Panc1 (cell line): Measurements from ENCODE around the gene ZNF823. TPM values are rescaled to one million over a fixed set of nuclear protein-coding genes. Genes with fewer than 3 reads are reported as not detected.

Experiments used
- ATAC-seq: fragments of 200-7000 bp; cut with Tn5 transposase; 2 replicates; pipeline ENCODE4 v1.9.1; 2020; ENCODE audit warnings: mild to moderate bottlenecking, moderate library complexity
- BruUV-seq: library from RNA; stranded (reverse); fragments of 400-500 nt; replicated peaks from 2 replicates; lab custom pipeline; 2021; lab: Mats Ljungman, UMichigan
- CTCF ChIA-PET: fragments of 300-600 bp; sonication (Branson Sonifier 250); formaldehyde crosslinking; loops from one replicate; lab custom pipeline; 2022; ENCODE audit warnings: antibody characterized with exemption; lab: Charles Lee
- POLR2A ChIA-PET: fragments of 300-600 bp; sonication (Branson Sonifier 250); formaldehyde crosslinking; loops from one replicate; lab custom pipeline; 2022; ENCODE audit warnings: antibody characterized with exemption; lab: Charles Lee
- DNase-seq: peaks from one replicate; pipeline ENCODE4 v3.0.0-alpha.2; 2010; ENCODE audit warnings: low read depth, low spot score
- H3K27ac ChIP-seq: 2 replicates; pipeline ENCODE4 v1.5.1; 2011; ENCODE audit warnings: mild to moderate bottlenecking, low read length, inconsistent platforms
- H3K27me3 ChIP-seq: fragments of 200-500 bp; sonication (Bioruptor generic); 2 replicates; pipeline ENCODE4 v1.6.0; 2014; ENCODE audit warnings: low read length, inconsistent platforms; ENCODE audit not compliant: control insufficient read depth, insufficient read depth
- H3K36me3 ChIP-seq: fragments of 200-500 bp; sonication (Bioruptor generic); 2 replicates; pipeline ENCODE4 v1.5.1; 2014; ENCODE audit warnings: inconsistent platforms, mild to moderate bottlenecking, low read length, moderate library complexity; ENCODE audit not compliant: control insufficient read depth, insufficient read depth
- H3K4me1 ChIP-seq: 2 replicates; pipeline ENCODE4 v1.5.1; 2011; ENCODE audit warnings: inconsistent platforms, mild to moderate bottlenecking, low read length, moderate library complexity; ENCODE audit not compliant: control insufficient read depth, insufficient read depth
- H3K4me3 ChIP-seq, 2 experiments: 2 replicates each; pipeline ENCODE4 v1.5.1; 2011 to 2012; ENCODE audit warnings: low read depth in 2 of 2, low read length in 2 of 2, mild to moderate bottlenecking in 2 of 2, inconsistent platforms in 1 of 2, moderate library complexity in 1 of 2
- H3K9me3 ChIP-seq: fragments of 200-500 bp; sonication (Bioruptor generic); 2 replicates; pipeline ENCODE4 v1.5.1; 2014; ENCODE audit warnings: low read depth, mild to moderate bottlenecking, inconsistent platforms, low read length, moderate library complexity; ENCODE audit not compliant: control insufficient read depth, insufficient read depth
- POLR2AphosphoS5 ChIP-seq: IDR thresholded peaks from 2 replicates; pipeline ENCODE4 v1.6.1; 2012; ENCODE audit warnings: mild to moderate bottlenecking, low read depth, low read length, moderate library complexity
- SIN3A ChIP-seq: IDR thresholded peaks from 2 replicates; pipeline ENCODE4 v1.6.1; 2012; ENCODE audit warnings: low read depth, mild to moderate bottlenecking, low read length, moderate library complexity, borderline replicate concordance; ENCODE audit not compliant: insufficient read depth
- TCF7L2 ChIP-seq: IDR thresholded peaks from 2 replicates; pipeline ENCODE4 v1.6.1; 2011; ENCODE audit warnings: mild to moderate bottlenecking, low read depth, low read length, inconsistent platforms
- in situ Hi-C: cut with HindIII; loops from 2 replicates; pipeline ENCODE4 v1.10.0; 2016; ENCODE audit warnings: low sequenced_read_pairs, low pct_unique_long_range_greater_than_20kb
- intact Hi-C: fragments of 100-400 bp; cut with micrococcal nuclease; formaldehyde crosslinking; loops from one replicate; pipeline ENCODE4 v1.10.0; 2022; ENCODE audit not compliant: unreplicated experiment
- total RNA-seq: library from RNA; stranded (reverse); gene quantifications from one replicate; pipeline ENCODE4 v1.2.1, GENCODE V29; 2021; ENCODE audit not compliant: unreplicated experiment
- TF ChIP-seq, protein P1 (sequence below): fragments of 450-650 bp; IDR thresholded peaks from 2 replicates; pipeline ENCODE4 v1.5.1; 2017; ENCODE audit warnings: mild to moderate bottlenecking
- TF ChIP-seq, protein P2 (sequence below), 2 experiments: IDR thresholded peaks; 2 replicates each; pipeline ENCODE4 v1.6.1; 2011 to 2012; ENCODE audit warnings: low read depth in 2 of 2, control low read depth in 1 of 2, low read length in 1 of 2, mild to moderate bottlenecking in 1 of 2, moderate library complexity in 1 of 2; ENCODE audit not compliant: insufficient read depth in 1 of 2

ZNF823 gene
- total RNA-seq, 1 experiment from 2014 or later = 5.0 TPM

GRCh38 chr19:11749751-11750150 is 11.0 kb upstream of the ZNF823 start:
- H3K36me3 ChIP-seq = no peaks in the 10 kb centered on the region
- CTCF ChIA-PET = no interaction called here
- in situ Hi-C loops = no loop called here
- POLR2A ChIA-PET = no interaction called here
- no peak for TF ChIP-seq TCF7L2
- TF ChIP-seq, protein P1, sequence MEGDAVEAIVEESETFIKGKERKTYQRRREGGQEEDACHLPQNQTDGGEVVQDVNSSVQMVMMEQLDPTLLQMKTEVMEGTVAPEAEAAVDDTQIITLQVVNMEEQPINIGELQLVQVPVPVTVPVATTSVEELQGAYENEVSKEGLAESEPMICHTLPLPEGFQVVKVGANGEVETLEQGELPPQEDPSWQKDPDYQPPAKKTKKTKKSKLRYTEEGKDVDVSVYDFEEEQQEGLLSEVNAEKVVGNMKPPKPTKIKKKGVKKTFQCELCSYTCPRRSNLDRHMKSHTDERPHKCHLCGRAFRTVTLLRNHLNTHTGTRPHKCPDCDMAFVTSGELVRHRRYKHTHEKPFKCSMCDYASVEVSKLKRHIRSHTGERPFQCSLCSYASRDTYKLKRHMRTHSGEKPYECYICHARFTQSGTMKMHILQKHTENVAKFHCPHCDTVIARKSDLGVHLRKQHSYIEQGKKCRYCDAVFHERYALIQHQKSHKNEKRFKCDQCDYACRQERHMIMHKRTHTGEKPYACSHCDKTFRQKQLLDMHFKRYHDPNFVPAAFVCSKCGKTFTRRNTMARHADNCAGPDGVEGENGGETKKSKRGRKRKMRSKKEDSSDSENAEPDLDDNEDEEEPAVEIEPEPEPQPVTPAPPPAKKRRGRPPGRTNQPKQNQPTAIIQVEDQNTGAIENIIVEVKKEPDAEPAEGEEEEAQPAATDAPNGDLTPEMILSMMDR = no peak
- TF ChIP-seq SIN3A = no peak
- TF ChIP-seq, protein P2, sequence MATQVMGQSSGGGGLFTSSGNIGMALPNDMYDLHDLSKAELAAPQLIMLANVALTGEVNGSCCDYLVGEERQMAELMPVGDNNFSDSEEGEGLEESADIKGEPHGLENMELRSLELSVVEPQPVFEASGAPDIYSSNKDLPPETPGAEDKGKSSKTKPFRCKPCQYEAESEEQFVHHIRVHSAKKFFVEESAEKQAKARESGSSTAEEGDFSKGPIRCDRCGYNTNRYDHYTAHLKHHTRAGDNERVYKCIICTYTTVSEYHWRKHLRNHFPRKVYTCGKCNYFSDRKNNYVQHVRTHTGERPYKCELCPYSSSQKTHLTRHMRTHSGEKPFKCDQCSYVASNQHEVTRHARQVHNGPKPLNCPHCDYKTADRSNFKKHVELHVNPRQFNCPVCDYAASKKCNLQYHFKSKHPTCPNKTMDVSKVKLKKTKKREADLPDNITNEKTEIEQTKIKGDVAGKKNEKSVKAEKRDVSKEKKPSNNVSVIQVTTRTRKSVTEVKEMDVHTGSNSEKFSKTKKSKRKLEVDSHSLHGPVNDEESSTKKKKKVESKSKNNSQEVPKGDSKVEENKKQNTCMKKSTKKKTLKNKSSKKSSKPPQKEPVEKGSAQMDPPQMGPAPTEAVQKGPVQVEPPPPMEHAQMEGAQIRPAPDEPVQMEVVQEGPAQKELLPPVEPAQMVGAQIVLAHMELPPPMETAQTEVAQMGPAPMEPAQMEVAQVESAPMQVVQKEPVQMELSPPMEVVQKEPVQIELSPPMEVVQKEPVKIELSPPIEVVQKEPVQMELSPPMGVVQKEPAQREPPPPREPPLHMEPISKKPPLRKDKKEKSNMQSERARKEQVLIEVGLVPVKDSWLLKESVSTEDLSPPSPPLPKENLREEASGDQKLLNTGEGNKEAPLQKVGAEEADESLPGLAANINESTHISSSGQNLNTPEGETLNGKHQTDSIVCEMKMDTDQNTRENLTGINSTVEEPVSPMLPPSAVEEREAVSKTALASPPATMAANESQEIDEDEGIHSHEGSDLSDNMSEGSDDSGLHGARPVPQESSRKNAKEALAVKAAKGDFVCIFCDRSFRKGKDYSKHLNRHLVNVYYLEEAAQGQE (IDR thresholded peaks at IDR 0.05; ENCODE audit: insufficient read depth in 1 of 2, low read depth in 2 of 2, low read length in 1 of 2) = no peak
- TF ChIP-seq POLR2AphosphoS5 = no peak
- H3K4me1 ChIP-seq = no peaks in the 10 kb centered on the region
- no peak overlapping the region for H3K4me3 ChIP-seq
- H3K27ac ChIP-seq = no peak overlapping the region
- no peaks in the 10 kb centered on the region; the same call in 1 of the 2 replicates for H3K9me3 ChIP-seq
- no peak for DNase-seq
- BruUV-seq = no TSS peak
- intact Hi-C loops = no loop called here
- ATAC-seq = no peak
- H3K27me3 ChIP-seq = no peaks in the 10 kb centered on the region

GRCh38 chr19:11747277-11747676 is 8.5 kb upstream of the ZNF823 start:
- H3K36me3 ChIP-seq = no peaks in the 10 kb centered on the region
- H3K27ac ChIP-seq = no peak overlapping the region
- H3K4me3 ChIP-seq = no peak overlapping the region
- no TSS peak for BruUV-seq
- TF ChIP-seq SIN3A (no peak), TCF7L2 (no peak)
- TF ChIP-seq, protein P1 = no peak
- no peaks in the 10 kb centered on the region for H3K4me1 ChIP-seq
- ChIA-PET CTCF (no interaction called here), POLR2A (no interaction called here)
- no peak for DNase-seq
- no peaks in the 10 kb centered on the region for H3K27me3 ChIP-seq
- intact Hi-C loops (no loop called here), in situ Hi-C loops (no loop called here)
- no peaks in the 10 kb centered on the region; the same call in 1 of the 2 replicates for H3K9me3 ChIP-seq
- ATAC-seq = no peak
